NCI-H524 (cell line): ENCODE data around the gene TTYH3.

Experiments
- DNase-seq, 2 experiments: peaks; one replicate each; lab custom pipeline; 2025; lab: John Stamatoyannopoulos, UW

Gene TTYH3

DNA sequence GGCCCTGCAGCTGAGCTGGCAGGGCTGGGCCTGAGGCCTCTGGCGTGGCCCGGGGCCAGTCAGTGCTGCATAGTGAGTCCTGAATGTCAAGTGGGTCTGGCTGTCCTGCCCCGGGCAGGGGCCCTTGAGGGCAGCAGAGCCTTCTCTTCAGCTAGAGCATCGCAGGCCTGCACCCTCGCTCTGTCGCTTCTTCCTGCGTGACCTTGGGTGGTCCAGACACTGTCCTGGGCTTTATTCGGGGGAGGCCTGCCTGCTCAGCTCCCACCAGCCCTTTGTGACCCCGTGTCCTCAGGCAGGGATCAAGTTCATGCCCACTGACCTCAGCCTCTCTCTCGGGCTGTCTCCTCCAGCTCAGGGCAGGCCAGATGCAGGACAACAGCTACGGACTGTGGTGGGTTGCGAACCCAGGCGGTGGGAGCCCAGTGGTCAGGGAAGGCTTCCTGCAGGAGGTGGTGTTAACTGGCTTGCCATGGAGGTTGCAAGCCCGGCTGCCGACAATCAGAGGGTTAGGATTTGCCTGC lies 3.4 kb downstream of the TTYH3 start:
- DNase-seq: no peak

DNA sequence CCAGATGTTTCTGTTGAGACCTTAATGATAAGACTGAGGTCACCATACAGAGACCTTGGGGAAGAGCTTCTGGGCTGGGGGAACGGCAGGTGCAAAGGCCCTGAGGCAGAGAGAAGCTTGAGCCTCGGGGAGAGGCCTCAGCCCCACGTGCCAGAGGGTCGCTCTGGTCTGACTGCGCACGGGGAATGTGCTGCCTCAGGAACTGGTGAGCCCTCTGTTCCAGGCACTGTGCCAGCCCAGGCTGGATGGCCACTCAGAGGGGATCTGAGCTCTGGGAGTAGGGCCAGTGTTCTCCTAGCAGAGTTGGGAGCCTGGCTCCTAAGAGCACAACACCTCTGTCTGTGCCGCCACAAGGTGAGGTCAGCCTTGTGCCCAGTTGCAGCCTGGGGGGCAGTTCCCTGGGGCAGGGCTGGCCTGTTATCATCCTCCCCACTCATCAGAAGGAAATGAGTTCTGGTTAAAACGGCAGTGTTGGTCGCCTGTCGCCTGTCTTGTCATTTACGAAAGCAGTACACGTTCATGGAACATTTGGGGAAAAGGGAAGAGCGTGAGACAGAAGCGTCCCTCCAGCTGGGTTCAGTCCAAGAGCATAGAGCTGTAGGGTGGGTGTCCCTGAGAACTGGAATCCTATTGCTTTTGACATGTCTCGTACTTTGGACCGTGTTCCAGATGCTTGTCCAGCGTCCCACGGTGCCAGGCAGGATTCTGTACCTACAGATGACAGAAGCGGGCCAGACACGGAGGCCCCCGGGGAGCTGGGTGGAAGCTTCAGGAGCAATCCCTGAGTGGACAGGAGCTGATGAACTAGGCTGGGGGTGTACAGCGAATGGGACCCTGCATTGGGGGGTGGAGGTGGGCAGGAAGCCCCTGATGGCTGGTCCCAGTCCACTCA lies 4.3 kb downstream of the TTYH3 start:
- DNase-seq: no peak

DNA sequence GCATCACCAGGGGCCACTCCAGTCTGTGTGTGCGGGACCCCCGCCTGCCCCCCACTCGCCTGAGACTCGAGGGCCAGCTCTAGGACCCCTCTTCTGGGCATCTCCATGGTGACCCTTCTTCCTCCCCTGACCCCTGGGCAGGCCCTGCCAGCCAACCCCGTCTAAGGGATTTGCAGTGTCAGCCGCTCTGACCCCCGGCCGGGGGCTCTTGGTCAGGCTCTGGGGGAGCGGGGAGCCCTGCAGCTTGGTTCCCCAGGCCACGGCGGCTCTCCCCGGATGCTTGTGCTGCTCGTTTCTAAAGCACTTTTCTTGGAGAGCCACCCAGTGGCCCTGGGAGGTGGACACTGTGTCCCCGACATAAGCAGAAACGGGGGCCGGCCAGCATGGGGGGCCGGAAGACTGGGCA lies 5.3 kb downstream of the TTYH3 start:
- no peak for DNase-seq

DNA sequence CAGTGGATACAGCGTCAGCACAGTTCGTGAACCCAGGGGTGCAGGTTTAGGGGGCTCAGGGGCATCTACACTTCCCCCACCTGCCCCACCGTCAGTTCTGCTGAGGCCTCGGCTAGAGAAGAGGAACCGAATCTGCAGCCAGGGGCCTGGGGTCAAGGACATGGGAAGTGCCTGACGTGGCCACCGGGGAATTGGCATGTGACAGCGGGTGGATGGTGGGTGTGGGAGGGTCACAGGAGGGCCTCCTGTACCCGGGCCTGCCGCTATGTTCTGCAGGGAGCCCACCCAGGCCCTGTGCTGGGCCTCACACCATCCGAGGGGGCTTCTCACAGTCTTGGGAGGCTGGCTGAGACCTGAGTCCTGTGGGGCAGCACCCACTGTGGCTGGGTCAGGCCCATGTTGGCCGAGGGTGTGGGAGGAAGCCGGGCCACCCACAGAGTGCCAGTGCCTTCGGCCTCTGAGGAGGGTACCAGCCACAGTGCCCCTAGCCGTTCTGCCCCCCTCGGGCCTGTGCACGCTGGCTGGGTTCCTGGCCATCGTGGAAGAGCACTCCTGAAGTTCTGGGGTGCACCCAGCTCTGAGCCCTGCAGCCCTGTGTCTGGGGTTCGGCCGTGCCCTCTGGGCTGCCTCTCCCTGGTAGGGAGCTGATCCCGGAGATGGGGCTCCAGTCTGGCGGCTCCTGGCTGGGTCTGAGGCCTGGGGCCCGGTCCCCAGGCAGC lies 5.9 kb downstream of the TTYH3 start:
- no peak for DNase-seq

DNA sequence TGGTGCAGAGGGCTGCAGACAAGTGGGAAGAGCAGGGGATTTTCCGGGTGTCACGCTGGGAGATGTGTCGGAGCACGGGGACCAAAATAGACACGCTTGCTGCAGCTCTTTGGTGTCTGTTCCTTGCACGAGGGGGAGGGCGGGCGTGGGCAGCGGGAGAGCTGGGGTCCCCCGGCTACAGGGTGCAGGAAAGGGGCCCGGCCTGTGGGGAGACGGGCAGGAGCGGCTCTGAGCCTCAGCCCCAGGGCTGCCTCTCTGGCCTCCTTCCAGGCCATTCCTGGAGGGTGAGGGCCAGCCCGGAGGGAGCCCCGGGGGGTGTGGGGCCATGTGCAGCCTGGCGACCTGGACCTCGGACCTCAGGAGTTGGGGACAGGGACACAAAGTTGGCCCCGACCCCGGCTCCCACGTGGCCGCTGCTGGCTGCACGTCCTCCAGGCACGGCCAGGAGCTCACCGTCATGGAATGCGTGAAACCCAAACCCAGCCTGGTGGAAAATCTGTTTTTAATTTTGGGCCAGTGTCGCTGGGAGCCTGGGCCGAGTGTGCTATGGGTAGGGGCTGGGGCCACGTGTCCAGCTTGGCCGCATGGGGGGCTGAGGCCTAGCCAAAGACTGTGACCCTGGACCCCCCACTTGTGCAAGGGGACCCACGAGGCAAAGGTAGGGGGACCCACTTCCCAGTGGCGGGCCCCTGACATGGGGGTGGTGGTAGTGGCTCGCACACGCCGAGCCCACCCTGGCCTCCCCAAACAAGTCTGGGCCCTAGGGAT lies 6.6 kb downstream of the TTYH3 start:
- DNase-seq: no peak

DNA sequence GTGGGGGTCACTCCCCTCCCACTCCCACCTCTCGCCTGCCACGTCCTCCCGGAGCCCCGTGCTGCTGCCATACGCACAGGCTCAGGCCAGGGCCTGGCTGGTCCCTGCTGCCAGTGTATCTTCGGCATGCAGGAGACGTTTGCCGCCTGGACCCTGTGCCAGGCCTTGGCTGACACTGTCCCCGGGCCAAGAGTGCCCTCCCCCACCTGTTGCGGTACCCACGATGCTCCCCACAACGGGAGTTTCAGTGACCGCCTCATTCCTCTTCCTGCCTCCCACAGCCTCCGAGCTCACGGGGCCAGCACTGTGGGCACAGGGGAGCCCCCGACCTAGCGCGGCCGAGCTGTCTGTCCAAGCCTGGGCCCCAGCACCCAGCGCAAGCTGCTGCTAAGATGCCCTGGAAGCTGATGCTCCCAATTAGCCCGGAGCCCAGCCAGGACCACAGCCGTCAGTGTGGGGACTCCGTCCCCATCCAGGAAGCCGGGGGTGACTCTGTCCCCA lies 7.4 kb downstream of the TTYH3 start:
- no peak for DNase-seq

DNA sequence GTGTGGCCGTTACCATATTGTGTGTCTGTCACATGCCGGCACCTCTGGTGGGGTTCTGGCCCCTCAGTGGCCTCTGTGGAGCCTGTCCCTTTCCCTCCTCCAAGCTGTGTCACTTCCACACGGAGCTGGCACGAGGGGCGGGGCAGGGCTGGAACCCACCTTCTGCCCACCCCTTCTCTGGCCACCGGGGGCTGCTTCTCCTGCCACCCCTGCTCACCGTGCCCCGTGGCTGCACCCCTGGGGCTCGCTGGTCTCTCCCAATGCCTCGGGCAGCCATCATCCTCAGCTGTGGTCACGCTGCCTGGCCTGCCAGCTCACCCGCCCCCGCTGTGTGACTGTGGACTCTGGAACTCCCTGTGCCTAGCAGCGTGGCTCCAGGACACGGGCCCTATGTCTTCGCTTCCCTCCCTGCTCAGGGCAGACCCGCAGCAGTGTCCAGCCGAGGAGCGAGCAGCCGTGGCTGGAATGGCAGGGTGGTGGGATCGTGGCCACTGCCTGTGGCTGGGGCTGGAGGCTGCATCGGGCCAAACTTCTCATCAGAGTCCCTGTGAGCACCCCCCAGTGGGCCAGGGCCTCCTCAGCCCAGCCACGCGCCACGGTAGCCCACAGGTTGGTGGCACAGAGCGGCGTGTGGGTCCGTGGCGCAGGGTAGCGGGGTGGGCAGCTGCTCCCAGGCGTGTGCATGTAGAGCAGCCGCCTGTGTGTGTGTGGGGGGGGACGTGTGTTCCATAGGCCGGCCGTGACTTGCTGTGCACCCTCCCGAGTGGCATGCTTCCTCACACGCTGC lies 8.1 kb downstream of the TTYH3 start:
- DNase-seq: no peak

DNA sequence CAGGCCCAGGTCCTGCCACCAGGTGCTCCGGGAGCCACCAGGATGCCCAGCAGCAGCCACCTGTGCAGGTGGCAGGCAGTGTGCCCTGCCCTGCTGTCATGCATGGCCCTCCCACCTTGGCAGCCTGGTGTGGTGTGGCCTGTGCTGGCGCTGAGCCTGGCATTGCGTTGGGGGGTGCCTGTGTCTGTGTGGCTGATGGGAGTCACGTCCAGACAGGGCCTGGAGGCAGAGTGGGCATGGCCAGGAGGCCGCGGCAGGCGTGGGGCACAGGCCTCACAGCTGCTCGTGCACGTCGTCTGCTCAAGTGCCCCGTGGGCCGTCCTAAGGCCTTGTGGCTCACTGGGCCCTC lies 8.7 kb downstream of the TTYH3 start:
- DNase-seq: no peak

DNA sequence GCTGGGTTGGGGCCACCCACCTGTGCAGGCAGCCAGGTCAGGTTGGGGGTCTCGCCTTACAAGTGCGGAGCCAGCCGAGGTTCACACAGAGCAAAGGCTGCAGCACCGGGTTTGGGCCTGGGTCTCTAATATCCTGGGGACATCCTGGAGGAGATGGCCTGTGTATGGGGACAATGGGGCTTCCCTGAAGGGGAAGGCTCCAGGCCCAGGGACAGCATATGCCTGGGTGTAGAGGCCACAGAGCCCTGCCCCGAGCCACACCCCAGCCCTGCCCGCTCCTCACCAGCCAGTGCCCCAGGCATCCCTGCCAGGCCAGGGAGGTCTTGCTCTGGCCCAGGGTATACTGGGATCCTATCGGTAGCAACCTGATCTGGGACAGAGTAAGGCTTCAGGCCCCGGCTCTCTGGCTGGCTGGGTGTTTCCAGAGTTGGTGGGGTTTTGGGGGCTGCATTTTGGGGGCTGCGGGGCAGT lies 9.1 kb downstream of the TTYH3 start:
- DNase-seq: no peak

DNA sequence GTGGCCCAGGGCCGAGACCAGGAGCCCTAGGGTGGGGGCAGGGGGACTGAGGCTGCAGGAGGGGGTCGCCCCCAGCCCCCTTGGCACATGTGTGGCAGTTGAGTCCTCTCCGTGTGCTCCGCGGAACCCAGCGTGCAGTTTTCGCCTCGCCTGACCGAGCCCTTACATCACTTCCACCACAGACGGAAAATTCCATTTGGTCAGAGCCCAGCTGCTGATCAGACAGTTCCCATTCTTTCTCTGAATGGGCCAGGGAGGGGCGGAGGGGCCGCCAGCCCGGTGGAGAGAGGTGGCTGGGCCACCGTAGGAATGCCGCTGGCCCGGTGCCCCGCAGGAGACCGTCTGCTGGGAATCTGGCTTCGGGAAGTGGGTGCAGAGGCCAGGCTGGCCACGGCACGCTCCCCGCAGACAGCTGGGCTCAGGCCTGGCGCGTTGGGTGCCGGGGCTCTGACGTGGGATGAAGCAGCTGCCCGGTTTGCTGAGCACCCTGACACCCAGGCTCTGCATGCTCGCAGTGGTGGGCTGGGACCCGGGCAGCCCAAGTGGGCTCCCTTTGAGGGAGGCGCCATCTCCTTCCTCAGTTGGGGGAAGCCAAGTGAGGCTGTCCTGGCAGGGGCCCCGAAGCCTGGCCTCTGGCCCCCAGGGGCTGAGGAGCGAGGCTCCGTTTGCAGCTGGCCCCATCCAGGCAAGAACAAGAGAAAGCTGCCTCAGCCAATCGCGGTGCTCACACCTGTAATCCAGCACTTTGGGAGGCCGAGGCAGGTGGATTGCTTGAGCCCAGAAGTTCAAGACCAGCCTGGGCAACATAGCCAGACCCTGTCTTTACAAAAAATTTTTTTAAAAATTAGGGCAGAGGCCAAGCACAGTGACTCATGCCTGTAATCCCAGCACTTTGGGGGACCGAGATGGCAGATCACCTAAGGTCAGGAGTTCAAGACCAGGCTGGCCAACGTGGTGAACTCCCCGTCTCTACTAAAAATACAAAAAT lies 9.9 kb downstream of the TTYH3 start:
- no peak for DNase-seq

DNA sequence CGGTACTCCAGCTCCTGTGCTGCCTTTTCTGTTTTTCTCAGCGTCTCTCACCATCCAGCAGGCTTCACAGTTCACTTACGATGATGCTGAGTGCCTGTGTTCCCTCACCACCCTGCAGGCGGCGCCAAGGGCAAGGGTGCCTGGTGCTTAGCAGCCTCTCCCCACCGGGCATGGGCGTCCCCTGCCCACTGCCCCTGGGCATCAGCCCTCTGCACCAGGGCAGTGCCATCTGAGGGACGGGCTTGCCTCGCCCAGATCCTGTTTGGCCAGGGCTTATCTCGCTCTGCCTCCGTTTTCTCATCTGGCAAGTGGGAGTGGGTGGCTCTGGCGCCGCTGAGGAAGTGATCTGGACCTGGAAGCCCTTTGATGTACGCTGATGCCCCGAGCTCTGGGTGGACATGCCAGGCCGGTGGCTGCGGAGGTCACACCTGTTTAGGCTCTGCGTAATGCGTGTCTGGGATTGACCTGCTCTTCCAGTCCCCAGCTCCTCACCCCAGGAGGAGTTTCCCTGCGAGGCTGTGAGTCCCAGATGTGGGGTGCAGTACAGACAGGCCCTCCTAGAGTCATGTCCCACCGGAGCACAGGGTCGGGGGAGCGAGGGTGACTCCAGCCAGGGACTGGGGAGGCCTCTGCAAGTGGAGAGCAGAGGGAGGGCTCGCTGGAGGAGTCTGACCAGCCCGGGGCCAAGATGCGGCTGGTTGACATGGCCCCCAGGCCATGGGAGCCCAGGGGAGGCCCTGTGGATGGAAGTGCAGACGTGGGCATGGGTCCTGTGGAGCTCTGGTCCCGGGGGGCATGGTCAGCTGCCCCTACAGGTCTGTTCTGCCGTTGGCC lies 11.8 kb downstream of the TTYH3 start:
- DNase-seq: no peak

DNA sequence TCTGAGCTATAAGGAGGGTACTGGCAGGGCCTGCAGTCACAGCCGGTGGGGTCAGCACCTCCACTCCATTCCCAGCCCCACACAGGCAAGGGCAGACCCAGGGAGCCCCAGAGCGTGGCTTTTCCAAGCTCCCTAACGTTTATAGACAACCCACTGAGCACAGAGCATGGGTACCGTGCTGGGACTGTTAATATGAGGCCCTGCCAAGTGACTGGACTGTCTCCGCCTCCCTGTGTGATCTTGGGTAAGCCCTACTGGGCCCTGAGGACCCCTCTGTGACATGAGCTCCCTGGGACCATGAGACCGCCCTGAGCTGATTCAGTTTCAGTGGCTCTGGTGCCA lies 12.4 kb downstream of the TTYH3 start:
- DNase-seq: no peak

DNA sequence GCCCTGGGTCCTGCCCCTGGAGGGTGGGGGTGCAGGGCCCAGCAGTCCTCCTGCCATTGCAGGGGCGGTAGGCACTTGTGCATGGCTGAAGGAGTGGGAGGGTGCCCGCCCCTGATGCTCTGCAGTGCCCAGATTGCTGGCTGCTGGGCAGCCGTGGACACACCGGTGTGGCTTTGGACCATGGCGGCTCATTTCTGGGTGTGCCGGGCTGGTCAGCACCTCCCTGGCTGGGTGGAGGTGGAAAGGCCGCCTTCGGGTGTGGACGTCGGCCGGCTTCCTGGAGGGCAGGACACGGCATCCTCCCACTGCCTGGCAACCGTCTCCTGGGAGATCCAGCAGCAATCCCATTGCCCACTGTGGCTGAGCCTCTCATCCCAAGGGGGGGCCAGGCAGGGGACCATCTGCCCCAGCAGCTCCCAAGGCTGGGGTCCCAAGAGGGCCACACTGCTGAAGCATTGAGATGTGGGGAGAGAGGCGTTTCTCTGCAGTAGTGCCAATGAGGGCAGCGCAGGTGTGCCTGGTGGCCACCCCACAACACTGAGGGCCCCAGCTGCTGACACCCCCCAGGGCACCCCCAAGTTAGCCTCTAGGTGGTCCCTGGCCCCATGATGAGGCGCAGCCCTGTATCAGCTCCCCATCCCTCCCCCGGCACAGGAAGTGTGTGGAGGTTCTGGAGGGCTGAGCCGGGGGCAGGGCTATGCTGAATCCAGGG lies 12.9 kb downstream of the TTYH3 start:
- DNase-seq: peak in 1 of 2 experiments; percentile 12

DNA sequence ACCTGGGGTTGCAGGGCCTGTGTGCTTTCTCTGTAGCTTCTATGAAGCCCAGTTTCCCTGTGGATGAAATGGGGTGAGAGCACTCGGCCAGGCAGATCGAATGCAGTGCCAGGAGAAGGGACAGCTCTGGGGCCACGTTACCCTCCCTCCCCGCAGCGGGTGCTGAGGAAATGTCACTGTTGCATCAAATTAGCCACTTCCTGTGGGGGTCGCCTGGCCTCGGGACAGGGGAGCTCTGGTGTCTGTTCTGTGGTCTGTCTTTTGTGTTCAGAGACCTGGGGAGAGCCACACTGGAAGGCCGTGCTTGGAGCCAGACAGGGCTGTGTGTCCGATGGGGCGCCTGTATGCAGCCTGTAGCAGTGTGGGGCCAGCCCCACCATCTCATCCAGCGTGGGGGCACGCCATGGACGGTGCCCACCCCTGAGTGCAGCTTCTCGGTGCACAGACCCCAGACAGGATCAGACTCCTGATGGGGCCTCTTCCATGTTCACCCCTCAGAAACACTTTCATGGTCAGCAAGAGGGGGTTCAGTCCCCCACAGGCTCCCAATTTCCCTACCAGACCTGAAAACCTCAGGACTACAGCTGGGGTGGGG lies 13.6 kb downstream of the TTYH3 start:
- DNase-seq: no peak

DNA sequence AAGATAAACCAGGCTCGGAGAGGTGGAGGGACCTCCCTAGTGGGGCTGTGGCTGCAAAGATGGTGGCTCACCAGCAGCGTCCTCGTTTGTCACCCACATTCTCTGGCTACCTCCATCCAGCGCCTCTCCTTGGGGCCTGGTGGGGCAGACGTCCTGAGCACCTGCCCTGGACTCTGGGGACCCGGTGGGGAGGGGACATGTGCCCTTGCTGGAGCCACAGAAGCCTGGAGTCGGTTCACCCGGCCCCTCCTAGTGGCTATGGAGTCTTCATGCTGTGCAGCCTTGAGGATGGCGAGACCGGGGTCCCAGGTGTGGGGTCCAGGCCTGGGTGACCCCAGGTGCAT lies 14.5 kb downstream of the TTYH3 start:
- no peak for DNase-seq

DNA sequence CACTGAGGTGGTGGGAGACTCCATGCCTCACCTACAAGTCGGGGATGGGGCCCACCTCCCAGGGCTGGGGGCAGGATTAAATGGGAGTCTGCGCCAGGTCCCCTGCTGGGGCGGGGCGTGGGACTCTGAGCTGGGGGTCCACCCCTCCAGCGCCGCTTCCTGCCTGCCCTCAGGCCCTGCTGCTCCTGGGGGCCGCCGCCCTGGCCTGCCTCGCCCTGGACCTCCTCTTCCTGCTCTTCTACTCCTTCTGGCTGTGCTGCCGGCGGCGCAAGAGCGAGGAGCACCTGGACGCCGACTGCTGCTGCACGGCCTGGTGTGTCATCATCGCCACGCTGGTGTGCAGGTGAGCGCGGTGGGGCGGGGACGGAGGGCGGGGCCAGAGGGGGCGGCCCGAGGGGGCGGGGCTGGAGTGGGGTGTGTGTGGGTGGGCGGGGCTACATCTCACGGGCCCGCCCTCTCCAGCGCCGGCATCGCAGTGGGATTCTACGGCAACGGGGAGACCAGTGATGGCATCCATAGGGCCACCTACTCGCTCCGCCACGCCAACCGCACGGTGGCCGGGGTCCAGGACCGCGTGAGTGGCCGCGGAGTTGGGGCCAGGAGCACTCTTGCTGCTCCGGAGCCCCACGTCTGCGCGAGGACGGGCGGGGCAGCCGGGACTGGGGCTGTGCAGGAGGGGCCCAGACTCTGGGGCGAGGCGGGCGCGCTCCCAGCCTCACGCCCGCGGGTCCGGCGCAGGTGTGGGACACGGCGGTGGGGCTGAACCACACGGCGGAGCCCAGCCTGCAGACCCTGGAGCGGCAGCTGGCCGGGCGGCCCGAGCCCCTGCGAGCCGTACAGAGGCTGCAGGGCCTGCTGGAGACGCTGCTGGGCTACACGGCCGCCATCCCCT lies 15.1 kb downstream of the TTYH3 start:
- DNase-seq: no peak

DNA sequence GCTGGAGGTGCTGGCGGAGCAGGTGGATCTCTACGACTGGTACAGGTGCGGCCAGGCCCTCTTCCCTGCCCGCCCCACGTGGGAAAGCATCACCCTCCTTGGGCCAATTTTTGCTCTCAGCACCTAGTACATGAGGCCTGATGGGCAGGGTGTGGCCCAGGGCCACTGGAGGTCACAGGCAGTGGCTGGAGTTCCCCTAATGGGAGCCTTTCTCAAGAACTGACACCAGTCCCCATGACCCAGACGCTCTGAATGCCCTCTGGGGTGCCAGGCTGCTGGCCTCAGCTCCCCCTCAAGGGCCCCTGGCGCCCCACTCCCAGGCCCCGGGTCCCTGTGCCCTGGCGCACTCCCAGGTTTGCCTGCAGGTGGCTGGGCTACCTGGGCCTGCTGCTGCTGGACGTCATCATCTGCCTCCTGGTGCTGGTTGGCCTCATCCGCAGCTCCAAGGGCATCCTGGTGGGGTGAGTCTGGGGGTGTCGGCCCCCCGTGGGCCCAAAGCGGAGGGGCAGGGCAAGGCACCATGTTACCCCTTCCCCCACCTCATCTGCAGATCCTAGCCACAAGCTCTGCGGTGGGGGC lies 15.9 kb downstream of the TTYH3 start:
- no peak for DNase-seq
